Liver (tissue), 9 donors: ENCODE measurements around the gene NEK6. TPM values are rescaled to one million over a fixed set of nuclear protein-coding genes. Genes with fewer than 3 reads are reported as not detected.

Experiments
- DNase-seq: peaks from one replicate; pipeline ENCODE4 v3.0.0-alpha.2; 2017; ENCODE audit warnings: low spot score
- H3K27ac ChIP-seq, 2 donors: one replicate each; pipeline ENCODE4 v1.7.0; 2013; ENCODE audit warnings: inconsistent platforms in 2 of 2, low read length in 2 of 2, control low read depth in 1 of 2, low read depth in 1 of 2, mild to moderate bottlenecking in 1 of 2
- H3K27me3 ChIP-seq, 4 donors: one replicate each; pipeline versions ENCODE4 v1.6.1 to v1.7.0; 2013; ENCODE audit warnings: low read length in 3 of 4, inconsistent platforms in 1 of 4, mild to moderate bottlenecking in 1 of 4, moderate library complexity in 1 of 4; ENCODE audit not compliant: control insufficient read depth in 4 of 4, insufficient read depth in 4 of 4
- H3K36me3 ChIP-seq, 4 donors: one replicate each; pipeline versions ENCODE4 v1.6.1 to v1.7.0; 2013; ENCODE audit warnings: low read length in 3 of 4, mild to moderate bottlenecking in 3 of 4, low read depth in 1 of 4, moderate library complexity in 1 of 4; ENCODE audit not compliant: control insufficient read depth in 4 of 4, insufficient read depth in 3 of 4
- H3K4me1 ChIP-seq, 4 donors: one replicate each; pipeline versions ENCODE4 v1.6.1 to v1.7.0; 2013; ENCODE audit warnings: low read length in 3 of 4, mild to moderate bottlenecking in 3 of 4, moderate library complexity in 1 of 4; ENCODE audit not compliant: control insufficient read depth in 4 of 4, insufficient read depth in 4 of 4
- H3K4me3 ChIP-seq, 3 donors: one replicate each; pipeline versions ENCODE4 v1.6.1 to v1.7.0; 2013; ENCODE audit warnings: low read length in 3 of 3, control low read depth in 1 of 3, low read depth in 1 of 3, mild to moderate bottlenecking in 1 of 3
- H3K9ac ChIP-seq, 2 donors: one replicate each; pipeline ENCODE4 v1.7.0; 2013; ENCODE audit warnings: low read length in 2 of 2, mild to moderate bottlenecking in 2 of 2, moderate library complexity in 2 of 2, control low read depth in 1 of 2, low read depth in 1 of 2
- H3K9me3 ChIP-seq, 4 donors: one replicate each; pipeline versions ENCODE4 v1.6.1 to v1.7.0; 2013; ENCODE audit warnings: low read length in 3 of 4; ENCODE audit not compliant: control insufficient read depth in 4 of 4
- ATF3 ChIP-seq: IDR thresholded peaks from 2 replicates; pipeline ENCODE4 v1.6.1; 2016; ENCODE audit warnings: antibody characterized with exemption
- EGR1 ChIP-seq, 2 donors: IDR thresholded peaks; 2 replicates each; pipeline ENCODE4 v1.6.1; 2016 to 2018; ENCODE audit warnings: antibody characterized with exemption in 2 of 2, low read depth in 2 of 2
- FOXA1 ChIP-seq: IDR thresholded peaks from 2 replicates; pipeline ENCODE4 v1.6.1; 2016; ENCODE audit warnings: antibody characterized with exemption
- FOXA2 ChIP-seq: IDR thresholded peaks from 2 replicates; pipeline ENCODE4 v1.6.1; 2016; ENCODE audit warnings: antibody characterized with exemption
- GABPA ChIP-seq, 2 donors: IDR thresholded peaks in 1 of 2; conservative IDR thresholded peaks in 1 of 2; 2 replicates each; pipeline ENCODE4 v1.6.1; 2016; ENCODE audit warnings: antibody characterized with exemption in 2 of 2, mild to moderate bottlenecking in 1 of 2, moderate library complexity in 1 of 2
- HNF4A ChIP-seq, 2 donors: conservative IDR thresholded peaks; 2 replicates each; pipeline ENCODE4 v1.6.1; 2016; ENCODE audit warnings: antibody characterized with exemption in 2 of 2, mild to moderate bottlenecking in 2 of 2
- HNF4G ChIP-seq: IDR thresholded peaks from 2 replicates; pipeline ENCODE4 v1.6.1; 2016; ENCODE audit warnings: antibody characterized with exemption
- JUND ChIP-seq, 2 donors: IDR thresholded peaks; 2 replicates each; pipeline ENCODE4 v1.6.1; 2016; ENCODE audit warnings: antibody characterized with exemption in 2 of 2
- MAX ChIP-seq: IDR thresholded peaks from 2 replicates; pipeline ENCODE4 v1.6.1; 2016; ENCODE audit warnings: antibody characterized with exemption
- NR2F2 ChIP-seq: IDR thresholded peaks from 2 replicates; pipeline ENCODE4 v1.6.1; 2016; ENCODE audit warnings: antibody characterized with exemption
- RAD21 ChIP-seq, 2 donors: IDR thresholded peaks; 2 replicates each; pipeline ENCODE4 v1.6.1; 2016; ENCODE audit warnings: antibody characterized with exemption in 2 of 2, mild to moderate bottlenecking in 2 of 2
- SP1 ChIP-seq: IDR thresholded peaks from 2 replicates; pipeline ENCODE4 v1.6.1; 2018; ENCODE audit warnings: antibody characterized with exemption, mild to moderate bottlenecking
- TAF1 ChIP-seq: conservative IDR thresholded peaks from 2 replicates; pipeline ENCODE4 v1.6.1; 2016; ENCODE audit warnings: antibody characterized with exemption, mild to moderate bottlenecking
- YY1 ChIP-seq: IDR thresholded peaks from 2 replicates; pipeline ENCODE4 v1.6.1; 2016; ENCODE audit warnings: antibody characterized with exemption, mild to moderate bottlenecking
- WGBS: extraction: QIAGEN DNeasy Blood & Tissue Kit; methylation state at CpG from one replicate; pipeline ENCODE4 v1.1.7; 2013; 5-methylcytosine and 5-hydroxymethylcytosine counted together
- polyA plus RNA-seq, 2 donors: library from polyadenylated mRNA; stranded (reverse) in 1 of 2; unstranded in 1 of 2; fragments of 200-250 nt in 1 of 2; fragments of >200 nt in 1 of 2; fragmentation: Nextera tagmentation in 1 of 2; extraction: Ambion mirVana in 1 of 2; gene quantifications; one replicate each; pipeline versions ENCODE4 v1.2.1 to v1.2.3, GENCODE V29; 2013 to 2015
- total RNA-seq, 2 donors: library from RNA; depleted of rRNA; stranded (reverse); fragments of >200 nt; gene quantifications; one replicate each; pipeline ENCODE4 v1.2.3, GENCODE V29; 2014
- TF ChIP-seq, protein P1 (sequence below): IDR thresholded peaks from 2 replicates; pipeline ENCODE4 v1.6.1; 2016; ENCODE audit warnings: antibody characterized with exemption
- TF ChIP-seq, protein P2 (sequence below): IDR thresholded peaks from 2 replicates; pipeline ENCODE4 v1.6.1; 2016; ENCODE audit warnings: antibody characterized with exemption, mild to moderate bottlenecking
- donor health status: healthy.
- donor health status: healthy.
- donor health status: healthy.
- donor health status: healthy.
- donor health status: healthy.

NEK6 gene
- total and polyA plus RNA-seq, 4 donors: 32.5 to 49.7 (median 42.5) TPM

DNA sequence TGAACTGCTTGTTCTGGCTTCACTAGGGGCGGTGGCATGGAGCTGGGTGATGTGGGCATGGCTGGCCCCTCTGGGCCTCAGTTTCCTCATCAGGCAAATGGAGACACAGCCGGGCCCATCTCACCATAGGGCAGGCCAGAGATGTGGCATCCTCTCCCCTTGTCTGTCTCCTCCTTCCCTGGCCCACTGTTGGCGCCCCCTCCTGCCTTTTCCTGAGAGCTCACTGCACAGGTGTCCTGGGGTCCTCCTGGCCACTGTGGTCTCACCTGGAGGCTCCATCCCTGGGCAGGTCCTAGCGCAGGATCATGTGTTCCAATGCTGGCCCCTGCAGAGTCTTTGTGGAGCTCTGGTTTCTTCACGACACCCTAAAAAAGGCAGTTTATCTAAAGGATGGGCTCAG is 53.5 kb downstream of the NEK6 start:
- TF ChIP-seq HNF4G (no peak), GABPA (IDR thresholded peaks at IDR 0.05 in 1 of 2, conservative IDR thresholded peaks at IDR 0.05 in 1 of 2) (no peak), YY1 (no peak), JUND (IDR thresholded peaks at IDR 0.05) (no peak), SP1 (no peak), FOXA1 (no peak), HNF4A (conservative IDR thresholded peaks at IDR 0.05) (no peak), RAD21 (IDR thresholded peaks at IDR 0.05) (no peak)
- TF ChIP-seq, protein P1, sequence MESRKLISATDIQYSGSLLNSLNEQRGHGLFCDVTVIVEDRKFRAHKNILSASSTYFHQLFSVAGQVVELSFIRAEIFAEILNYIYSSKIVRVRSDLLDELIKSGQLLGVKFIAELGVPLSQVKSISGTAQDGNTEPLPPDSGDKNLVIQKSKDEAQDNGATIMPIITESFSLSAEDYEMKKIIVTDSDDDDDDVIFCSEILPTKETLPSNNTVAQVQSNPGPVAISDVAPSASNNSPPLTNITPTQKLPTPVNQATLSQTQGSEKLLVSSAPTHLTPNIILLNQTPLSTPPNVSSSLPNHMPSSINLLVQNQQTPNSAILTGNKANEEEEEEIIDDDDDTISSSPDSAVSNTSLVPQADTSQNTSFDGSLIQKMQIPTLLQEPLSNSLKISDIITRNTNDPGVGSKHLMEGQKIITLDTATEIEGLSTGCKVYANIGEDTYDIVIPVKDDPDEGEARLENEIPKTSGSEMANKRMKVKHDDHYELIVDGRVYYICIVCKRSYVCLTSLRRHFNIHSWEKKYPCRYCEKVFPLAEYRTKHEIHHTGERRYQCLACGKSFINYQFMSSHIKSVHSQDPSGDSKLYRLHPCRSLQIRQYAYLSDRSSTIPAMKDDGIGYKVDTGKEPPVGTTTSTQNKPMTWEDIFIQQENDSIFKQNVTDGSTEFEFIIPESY: no peak
- no peaks in the 10 kb centered on the region for H3K9me3 ChIP-seq
- H3K36me3 ChIP-seq: peaks cover 12 to 55% (median 19%) of the 10 kb centered on the region in 4 donors
- H3K27me3 ChIP-seq: no peaks in the 10 kb centered on the region
- no peak overlapping the region for H3K9ac ChIP-seq
- no peaks in the 10 kb centered on the region for H3K4me1 ChIP-seq
- 96% methylated on average over 5 of the region's 5 CpGs for WGBS
- no peak for DNase-seq
- no peak overlapping the region for H3K4me3 ChIP-seq
- H3K27ac ChIP-seq: no peak overlapping the region

DNA sequence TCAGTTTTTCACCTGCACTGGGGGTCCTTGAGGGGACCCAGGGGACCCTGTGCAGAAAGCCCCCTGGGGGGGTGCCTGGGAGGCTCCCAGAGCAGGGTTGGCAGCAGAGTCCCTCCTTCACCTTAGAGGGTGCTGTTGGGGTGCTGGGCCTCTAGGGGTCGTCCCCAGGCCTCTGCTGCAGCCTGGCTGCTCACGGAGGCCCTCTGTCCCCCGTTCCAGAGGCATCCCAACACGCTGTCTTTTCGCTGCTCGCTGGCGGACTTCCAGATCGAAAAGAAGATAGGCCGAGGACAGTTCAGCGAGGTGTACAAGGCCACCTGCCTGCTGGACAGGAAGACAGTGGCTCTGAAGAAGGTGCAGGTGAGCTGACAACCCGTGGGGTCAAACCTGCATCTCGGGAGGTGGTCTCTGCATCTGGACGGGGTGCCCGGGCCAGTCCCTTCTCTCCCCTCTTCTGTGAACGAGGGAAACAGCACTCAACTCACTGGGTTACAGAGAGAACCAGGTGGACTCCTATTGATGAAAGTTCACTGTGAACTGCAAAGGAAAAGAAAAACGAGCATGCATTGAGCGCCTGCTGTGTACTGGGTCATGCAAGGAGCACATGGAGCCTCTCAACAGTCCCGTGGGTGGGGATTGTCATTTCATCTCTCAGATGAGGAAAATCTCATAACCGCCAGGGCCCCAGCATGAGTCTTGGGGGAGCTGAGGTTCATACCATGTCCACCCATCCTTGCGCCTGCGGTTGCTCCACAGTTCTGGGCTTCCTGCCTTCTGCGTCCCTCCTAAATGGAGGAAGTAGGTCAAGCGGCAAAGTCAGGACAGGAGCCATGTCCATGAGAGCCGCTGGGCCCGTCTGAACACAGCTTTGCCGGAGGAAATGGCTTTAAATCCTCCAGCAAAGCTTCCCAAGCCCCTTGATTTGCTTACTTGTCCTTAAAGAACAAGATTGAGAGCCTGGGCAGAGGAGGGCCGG is 54.8 kb downstream of the NEK6 start:
- no peak overlapping the region for H3K9ac ChIP-seq
- peaks cover 14 to 63% (median 24%) of the 10 kb centered on the region in 4 donors for H3K36me3 ChIP-seq
- TF ChIP-seq, protein P1: no peak
- TF ChIP-seq HNF4A (conservative IDR thresholded peaks at IDR 0.05) (no peak), ATF3 (no peak), EGR1 (IDR thresholded peaks at IDR 0.05; ENCODE audit: low read depth in 2 of 2) (no peak), YY1 (no peak), NR2F2 (no peak), FOXA2 (no peak)
- no peaks in the 10 kb centered on the region for H3K4me1 ChIP-seq
- H3K4me3 ChIP-seq: no peak overlapping the region
- no peaks in the 10 kb centered on the region for H3K9me3 ChIP-seq
- no peak for DNase-seq
- 91% methylated on average over 27 of the region's 27 CpGs for WGBS
- no peaks in the 10 kb centered on the region for H3K27me3 ChIP-seq
- H3K27ac ChIP-seq: no peak overlapping the region

GRCh38 chr9:124313940-124314339 is 56.2 kb downstream of the NEK6 start:
- peaks cover 11 to 59% (median 25%) of the 10 kb centered on the region in 4 donors for H3K36me3 ChIP-seq
- no peak overlapping the region for H3K27ac ChIP-seq
- no peaks in the 10 kb centered on the region for H3K27me3 ChIP-seq
- H3K4me1 ChIP-seq: no peaks in the 10 kb centered on the region
- H3K9ac ChIP-seq: no peak overlapping the region
- 95% methylated on average over 18 of the region's 18 CpGs for WGBS
- no peak for DNase-seq
- no peak overlapping the region for H3K4me3 ChIP-seq
- H3K9me3 ChIP-seq: no peaks in the 10 kb centered on the region
- TF ChIP-seq HNF4A (conservative IDR thresholded peaks at IDR 0.05) (no peak), MAX (no peak), GABPA (IDR thresholded peaks at IDR 0.05 in 1 of 2, conservative IDR thresholded peaks at IDR 0.05 in 1 of 2) (no peak), EGR1 (IDR thresholded peaks at IDR 0.05; ENCODE audit: low read depth in 2 of 2) (no peak), NR2F2 (no peak), FOXA1 (no peak), TAF1 (no peak), FOXA2 (no peak)
- TF ChIP-seq, protein P1: no peak
- TF ChIP-seq, protein P2, sequence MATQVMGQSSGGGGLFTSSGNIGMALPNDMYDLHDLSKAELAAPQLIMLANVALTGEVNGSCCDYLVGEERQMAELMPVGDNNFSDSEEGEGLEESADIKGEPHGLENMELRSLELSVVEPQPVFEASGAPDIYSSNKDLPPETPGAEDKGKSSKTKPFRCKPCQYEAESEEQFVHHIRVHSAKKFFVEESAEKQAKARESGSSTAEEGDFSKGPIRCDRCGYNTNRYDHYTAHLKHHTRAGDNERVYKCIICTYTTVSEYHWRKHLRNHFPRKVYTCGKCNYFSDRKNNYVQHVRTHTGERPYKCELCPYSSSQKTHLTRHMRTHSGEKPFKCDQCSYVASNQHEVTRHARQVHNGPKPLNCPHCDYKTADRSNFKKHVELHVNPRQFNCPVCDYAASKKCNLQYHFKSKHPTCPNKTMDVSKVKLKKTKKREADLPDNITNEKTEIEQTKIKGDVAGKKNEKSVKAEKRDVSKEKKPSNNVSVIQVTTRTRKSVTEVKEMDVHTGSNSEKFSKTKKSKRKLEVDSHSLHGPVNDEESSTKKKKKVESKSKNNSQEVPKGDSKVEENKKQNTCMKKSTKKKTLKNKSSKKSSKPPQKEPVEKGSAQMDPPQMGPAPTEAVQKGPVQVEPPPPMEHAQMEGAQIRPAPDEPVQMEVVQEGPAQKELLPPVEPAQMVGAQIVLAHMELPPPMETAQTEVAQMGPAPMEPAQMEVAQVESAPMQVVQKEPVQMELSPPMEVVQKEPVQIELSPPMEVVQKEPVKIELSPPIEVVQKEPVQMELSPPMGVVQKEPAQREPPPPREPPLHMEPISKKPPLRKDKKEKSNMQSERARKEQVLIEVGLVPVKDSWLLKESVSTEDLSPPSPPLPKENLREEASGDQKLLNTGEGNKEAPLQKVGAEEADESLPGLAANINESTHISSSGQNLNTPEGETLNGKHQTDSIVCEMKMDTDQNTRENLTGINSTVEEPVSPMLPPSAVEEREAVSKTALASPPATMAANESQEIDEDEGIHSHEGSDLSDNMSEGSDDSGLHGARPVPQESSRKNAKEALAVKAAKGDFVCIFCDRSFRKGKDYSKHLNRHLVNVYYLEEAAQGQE: no peak
